ENCODE results near the gene AFAP1.
A peak's percentile ranks its signal among the peaks of the same experiment; 100 is the strongest.

Gene AFAP1

DNA sequence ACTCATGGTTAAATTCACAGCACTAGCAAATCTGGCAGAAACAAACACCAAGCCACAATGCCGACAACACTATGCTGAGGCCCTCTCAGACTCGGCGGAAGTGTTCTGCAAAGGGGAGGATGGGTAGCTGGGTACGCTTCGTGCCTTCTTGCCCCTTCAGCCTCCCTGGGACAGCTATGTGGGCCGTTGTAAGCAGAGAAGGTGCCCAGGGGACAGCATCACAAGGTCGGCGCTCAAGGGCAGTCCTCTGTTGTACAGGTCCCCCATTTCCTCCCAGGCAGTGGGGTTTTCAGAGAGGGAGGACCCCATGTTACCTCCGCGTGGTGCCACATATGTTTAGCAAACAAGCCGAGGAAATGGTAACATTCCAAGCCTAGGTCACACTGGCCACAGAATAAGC, 173.6 kb downstream of the AFAP1 start:
- no peak for DNase-seq

DNA sequence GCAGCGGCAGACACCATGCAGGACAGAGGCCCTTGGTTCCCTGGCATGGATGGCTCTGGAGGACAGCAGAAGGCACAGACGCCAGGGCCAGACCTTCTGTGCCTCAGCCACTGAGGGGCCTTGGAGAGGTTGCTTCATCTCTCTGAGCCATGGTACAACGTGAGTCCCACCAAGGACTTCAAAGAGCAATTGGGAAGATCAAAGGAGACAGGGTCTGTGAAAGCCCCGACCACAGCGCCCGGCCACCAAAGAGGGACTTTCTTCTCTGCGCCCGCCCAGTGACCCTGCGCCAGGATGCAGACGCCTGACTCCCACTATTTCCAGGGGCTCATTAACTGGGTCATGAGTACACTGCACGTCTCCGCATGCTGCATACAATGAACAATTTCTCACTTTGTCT, 174.0 kb downstream of the AFAP1 start:
- DNase-seq, result no peak

DNA sequence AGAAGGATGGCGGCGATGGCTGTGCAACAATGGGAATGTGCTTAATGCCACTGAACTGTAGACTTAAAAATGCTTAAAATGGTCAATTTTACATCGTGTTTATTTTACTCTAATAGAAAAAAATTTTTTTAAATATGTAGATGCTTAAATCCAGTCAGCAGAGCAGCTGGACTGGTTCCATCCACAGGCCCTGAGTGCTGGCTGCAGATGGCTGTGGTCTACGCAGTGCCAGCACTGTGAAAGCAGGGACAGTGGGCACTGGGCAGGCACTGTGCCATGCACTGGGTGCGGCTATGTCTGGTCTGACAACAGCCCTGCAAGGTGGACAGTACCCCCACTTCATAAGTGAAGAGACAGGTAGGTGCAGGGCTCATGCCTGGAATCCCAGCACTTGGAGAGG, 175.2 kb downstream of the AFAP1 start:
- no peak for DNase-seq

DNA sequence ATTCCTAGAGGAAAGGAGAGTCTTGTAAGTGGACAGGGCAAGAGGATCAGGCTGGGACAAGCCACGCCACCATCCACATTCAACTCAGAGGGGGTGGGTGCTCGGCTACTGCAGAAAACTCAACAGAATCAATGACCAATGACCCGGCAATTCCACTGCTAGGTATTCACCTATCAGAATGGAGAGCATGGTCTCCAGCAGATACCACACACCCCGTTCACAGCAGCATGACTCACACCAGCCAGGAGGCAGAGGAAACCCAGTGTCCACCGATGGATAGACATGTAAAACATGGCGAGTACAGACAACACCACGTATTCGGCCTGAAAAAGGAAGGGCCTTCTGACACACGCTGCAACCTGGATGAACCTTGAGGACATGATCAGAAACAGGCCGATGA, 175.9 kb downstream of the AFAP1 start:
- DNase-seq, result no peak

DNA sequence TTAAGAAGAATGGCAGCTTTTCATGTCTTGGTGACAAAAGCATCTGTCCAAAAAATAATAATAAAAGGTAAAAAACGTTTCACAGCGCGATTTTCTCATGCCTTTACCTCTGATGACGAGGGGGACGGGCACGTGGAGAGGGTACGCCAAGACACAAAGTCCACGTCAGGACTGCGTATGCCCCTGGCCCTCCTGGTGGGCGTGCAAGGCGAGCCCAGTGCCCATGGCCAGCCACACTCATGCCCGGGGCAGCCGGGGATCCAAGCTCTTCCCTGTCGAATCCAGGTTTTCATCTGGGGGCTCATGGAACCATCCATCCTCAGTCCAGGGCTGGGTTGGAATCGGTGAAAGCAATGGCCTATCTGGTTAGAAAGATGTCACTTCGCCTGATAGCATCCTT, 176.6 kb downstream of the AFAP1 start:
- DNase-seq, result no peak

DNA sequence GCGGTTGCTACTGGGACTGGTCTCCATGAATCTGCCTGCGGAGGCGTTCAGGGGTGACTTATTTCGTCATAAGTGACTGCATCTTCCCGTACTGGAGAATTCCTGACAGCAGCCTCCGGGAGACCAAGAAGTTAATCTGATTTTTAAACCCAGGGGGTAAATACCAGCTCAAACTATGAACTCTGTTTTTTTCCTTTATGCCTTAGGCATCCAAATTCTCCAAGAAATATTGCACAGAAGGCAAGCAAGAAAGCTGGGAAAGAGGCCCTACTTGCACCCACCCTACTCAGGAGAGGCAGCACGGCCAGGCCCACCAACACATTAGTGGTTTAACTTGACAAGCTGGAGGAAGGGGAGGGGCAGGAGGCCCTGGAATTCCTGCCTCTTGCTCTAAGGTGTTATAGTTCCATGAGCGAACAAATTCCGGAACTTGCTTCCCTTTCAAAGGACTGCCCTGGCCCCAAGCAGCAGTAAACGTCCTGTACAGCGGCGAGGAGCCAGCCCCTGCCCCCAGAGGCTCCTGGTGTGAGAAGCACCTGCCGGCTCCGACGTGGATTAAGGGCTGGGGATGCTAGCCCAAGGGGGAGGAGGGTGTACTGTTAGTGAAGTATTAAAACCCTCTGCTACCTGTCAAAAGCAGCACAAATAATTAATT, 177.2 kb downstream of the AFAP1 start:
- no peak for DNase-seq

DNA sequence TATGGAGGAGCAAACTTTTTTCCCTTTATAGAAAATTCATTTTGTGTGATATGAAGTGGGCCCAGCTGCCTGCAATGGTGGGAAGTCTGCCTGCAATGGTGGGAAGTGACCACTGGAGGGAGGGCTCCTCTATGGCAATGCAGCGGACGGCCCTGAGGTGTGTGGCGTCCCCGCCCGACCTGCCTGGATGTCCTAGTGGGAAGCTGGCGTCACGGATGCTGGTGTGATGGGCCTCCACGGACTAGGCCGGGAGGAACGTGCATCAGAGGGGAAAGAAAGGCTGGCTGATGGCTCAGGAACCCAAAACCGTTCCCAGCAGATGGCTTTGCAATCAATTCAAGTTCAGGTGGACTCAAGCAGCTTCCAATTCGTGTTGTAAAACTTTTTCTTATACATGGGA, 177.9 kb downstream of the AFAP1 start:
- DNase-seq, result peak; percentile 74

DNA sequence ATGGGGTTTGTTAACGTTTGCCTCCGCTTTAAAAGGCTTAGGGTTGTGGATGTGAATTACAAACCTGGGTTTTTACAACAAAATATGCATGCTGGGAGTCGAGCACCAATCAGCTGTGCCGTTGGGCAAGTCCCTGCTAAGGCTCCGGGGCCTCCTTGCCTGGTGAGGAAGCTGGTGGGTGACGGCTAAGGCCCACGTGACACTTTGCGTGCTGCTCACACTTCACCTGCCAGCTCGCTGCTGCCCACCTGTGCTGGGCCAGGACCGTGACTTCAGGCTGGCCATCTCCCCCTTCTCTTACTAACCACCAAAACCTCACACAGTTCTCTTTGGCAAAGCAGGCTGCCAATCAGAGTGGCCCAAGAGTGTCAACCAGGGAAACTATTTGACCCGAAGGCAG, 178.3 kb downstream of the AFAP1 start:
- DNase-seq, result no peak

DNA sequence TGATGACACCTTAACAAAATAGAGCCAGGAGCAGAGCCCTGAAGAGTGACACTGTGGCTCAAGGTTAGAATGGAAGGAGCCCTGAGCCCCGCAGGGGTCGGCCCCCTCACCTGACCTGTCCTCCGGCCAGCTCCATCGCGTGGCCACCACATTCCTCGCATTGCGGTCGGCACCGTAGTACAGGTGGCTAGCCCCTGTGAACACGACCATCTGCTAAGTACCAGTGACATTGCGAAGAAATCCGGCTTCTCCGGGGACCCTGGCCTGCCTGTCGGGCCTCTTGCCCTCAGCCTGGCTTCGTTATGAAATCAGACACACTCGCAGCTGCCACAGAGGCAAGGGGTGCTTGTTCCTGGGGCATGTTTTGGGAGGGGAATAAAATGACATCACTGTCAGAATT, 179.0 kb downstream of the AFAP1 start:
- DNase-seq, result no peak

DNA sequence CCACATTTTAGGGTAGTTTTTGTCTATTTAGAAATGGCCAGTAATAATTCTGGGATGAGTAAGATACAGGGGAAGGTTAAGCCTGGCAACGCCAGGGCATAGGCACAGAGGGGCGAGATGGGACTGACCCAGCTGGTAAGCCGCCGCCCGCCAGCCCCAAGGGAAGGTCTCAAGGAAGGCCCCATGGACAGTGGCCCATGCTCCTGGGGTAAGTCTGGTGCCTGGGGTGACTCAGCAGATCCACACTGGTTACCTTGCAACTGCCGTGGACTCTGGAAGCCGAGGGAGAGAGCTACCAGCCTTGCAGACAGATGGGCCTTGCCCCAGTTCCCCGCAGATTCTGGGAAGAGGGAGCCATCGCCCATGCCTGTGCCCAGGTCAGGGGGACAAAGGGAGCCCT, 179.4 kb downstream of the AFAP1 start:
- DNase-seq, result no peak

DNA sequence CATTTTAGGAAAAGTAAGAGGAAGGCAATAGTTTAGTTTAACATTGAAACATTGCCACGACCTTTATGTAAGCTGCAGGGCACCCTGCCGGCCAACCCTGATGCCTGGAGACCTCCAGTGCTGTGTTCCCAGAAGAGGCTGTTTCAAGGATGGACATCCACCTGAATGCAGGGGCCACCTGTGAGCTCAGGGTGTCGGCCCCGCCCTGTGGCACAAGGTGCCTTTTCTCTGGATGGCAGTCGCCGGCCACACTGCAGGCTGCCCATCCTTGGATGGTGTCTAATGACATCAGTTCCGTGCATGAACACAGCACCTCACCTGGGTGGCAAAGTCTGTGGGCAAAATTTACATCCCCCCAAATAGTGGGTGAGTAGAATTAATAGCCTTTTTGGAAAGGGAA, 180.0 kb downstream of the AFAP1 start:
- DNase-seq, result no peak

DNA sequence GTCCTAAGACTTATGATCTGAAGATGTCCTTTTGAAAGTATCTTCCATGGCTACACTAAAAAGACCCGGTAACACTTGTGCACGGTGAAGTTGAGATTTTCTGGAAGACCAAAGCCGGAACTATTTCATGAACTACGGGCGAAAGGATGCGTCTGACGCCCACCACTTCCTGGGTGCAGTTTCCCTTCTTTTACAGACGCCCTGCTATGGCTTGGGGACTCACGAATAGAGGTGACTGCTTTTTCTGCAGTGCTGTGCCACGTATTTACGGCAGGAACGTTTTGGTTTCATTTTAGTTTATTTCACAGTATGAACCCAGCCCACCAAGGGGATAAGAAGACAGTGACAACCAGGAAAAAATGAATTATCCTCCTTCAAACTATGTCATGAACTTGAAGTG, 180.4 kb downstream of the AFAP1 start:
- peak; percentile 79 for DNase-seq

DNA sequence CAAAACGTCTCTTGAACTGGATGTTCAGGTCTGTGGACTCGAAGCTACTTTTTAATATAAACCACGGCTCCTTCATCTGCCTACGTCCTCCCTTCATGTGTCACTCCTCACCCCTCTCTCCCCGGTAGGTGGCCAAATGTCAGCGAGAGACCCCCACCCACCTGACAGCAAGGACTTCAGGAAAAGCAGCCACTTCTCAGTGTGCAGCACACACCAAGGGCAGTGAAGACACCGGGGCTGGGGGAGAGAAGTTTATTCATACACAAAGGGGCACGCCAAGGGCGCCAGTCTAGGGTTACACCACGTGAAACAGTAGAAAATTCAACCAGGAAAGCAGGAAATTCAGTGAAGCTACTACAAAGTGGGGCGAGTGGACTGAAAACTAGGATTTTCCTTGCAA, 181.2 kb downstream of the AFAP1 start:
- no peak for DNase-seq

DNA sequence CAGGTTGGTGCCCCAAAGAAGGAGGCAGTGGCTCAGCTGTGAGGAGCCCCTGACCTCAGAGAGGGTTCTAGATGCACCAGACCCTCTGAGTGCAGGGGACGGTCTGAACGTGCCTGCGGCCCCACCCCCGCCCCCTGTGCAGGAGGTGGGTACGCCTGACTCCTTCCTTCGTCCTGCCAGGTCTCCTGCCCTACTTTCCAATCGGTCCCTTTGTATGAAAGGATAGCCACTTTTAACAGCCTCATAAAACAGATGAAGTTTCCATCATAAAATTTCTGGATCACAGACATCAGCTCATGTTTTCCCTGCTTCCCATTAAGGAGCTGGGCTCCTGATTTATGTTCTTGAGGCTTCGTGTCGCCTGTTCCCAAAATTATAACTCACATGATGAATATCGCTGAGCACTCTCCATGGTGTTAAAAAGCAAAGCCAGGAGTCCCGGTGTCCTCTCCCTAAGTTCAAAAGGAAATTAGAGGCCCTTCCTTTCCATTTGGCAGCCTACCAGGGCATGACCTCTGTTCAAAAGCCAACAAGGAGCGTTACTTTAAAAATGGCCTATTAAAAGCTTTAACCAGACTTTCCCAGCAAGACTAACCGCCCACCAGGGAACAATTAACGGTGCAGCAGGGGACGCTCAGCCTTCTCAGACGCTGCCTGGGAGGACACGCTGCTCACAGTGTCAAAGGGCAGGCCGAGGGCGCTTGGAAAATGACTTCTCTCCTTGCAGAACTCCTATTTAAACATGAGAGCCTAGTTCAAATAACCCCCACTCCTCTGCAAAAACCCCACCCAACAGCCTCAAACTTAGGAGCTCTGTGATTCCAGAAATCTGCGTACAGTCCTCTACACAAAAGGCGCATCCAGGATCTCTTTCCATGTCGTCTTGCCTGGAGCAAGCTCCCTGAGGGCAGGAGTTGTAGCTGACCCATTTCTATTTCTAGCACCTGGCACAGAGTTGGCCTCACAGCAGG, 181.9 kb downstream of the AFAP1 start:
- no peak for DNase-seq

DNA sequence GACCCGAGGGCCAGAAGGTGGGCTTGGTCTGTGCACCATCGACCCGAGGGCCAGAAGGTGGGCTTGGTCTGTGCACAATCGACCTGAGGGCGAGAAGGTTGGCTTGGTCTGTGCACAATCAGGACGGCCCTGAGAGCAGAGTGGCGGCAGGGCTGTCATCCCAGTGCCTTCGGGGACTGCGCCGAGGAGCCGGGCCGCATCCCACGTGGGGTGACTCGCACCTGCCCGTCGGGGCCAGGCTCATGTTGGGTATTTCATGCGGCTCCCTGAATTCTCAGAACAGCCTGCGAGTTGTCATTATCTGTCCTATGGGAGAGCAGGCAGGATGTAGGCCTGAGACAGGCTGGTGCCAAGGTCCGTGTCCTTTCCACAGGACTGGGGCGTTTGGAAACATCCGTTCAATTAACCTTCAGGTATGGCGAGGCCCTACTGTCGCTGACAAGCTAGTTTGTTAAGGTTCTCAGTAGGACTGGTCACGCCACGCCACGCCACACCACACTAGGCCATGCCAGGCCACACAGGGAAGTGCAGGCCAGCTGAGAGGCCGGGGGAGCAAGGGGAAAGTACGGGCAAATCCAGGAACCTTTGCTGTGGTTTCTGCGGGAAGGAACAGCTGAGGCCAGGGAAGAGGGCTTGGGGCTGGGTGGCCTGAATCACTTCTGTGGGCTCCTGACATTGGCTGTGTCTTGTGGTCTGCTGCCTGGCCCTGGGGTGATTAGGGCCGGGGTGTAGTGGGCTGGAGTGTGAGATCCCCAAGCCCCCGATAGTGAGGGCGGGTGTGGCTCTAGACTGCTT, 182.9 kb downstream of the AFAP1 start:
- DNase-seq, result no peak

DNA sequence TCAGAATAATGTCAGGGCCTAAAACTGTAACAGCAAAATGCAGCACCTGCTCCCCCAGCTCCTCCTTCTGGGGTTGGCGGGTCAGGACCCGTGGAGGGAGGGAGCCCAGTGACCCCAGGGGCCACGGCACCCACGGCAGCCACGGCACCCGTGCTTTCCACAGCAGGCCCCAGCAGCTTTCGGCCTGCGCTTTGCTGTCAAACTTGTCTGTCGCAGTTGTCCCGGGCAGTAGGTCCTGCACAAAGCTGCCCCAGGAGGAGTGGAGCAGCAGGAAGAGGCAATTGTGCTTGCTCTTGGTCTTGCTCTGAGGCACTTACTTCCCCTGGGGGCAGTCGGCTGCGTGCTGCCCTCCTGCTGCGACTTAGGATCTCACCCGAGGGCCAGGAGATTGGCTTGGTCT, 183.6 kb downstream of the AFAP1 start:
- DNase-seq, result no peak

DNA sequence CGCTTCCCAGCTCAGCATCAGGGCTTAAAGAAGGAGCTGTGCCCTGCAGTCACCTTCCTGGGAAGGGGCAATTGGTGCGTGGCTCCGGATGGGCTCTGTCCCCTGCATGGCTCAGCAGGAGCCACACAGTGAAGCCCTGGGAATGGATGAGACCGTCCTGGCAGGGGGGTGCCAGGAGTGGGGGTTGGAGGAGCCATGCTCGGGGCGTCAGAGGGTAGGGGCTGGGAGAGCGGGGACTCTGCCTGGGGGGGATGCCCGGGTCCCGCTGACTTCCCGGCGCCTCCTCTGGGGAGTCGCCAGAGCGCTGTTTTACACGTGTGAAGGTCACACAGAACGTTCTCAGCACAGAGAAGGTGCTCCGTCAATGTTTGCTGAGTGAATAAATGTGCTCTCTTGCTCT, 184.1 kb downstream of the AFAP1 start:
- DNase-seq, result no peak

DNA sequence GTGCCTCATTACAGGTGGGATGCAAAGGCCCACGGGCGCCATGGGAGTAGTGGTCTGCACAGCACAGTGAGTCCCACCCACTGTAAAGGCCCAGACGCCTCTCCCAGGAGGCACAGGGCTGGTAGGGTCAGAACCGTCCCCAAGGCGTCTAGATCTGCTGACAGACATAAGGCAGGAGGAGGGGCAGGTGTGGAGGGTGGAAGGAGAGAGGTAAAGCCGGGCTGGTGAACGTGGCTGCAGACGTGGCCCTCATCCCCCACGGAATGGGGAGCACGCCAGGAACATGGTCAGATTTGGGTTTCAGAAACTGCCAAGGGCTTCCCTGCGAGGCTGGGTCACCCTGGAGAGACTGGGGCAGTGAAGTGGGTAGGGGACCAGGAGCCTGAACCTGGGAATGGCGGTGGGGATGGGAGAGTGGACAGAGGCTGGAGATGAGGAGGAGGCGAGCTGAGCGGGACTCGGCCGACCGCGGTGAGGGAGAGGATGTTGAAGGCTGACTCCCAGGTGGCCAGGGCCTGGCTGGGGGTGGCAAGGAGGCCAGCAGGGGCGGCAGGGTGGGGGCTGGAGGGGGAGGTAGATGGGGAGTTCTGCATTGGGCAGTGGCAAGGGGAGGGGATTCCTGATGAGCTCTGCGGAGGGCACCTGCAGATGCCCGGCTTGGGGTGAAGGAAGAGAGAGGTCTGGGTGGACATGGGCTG, 184.9 kb downstream of the AFAP1 start:
- DNase-seq, result no peak

DNA sequence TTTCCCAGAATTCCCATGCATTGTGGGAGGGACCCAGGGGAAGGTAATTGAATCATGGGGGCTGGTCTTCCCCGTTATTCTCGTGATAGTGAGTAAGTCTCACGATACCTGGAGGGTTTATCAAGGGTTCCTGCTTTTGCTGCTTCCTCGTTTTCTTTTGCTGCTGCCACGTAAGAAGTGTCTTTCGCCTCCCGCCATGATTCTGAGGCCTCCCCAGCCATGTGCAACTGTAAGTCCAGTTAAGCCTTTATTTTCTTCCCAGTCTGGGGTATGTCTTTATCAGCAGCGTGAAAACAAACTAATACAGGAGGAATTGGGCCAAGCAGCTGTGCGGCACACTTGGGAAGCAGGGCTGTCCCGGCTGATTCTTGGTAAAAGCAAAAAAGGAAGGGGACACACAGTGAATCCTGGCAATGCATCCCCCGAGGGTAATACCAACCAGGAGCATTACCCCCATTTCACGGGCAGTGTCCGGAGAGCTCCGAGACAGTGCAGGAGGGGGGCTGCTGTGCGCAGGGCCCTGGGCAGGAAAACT, 185.7 kb downstream of the AFAP1 start:
- no peak for DNase-seq

DNA sequence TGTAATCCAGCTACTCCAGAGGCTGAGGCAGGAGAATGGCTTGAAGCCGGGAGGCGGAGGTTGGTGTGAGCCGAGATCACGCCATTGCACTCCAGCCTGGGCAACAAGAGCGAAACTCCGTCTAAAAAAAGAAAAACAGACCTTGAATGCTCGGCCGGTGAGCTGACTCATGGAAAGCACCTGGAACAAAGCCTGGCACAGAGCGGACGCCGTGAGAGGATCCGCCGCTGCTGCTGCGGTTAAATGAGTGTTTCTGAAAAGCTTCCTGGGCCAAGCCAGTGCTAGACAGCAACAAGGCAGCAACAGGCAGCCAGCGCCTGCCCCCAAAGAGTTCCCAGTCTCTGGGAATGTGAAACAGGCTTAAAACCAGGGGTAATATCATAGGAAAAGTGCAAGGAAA, 186.4 kb downstream of the AFAP1 start:
- no peak for DNase-seq

DNA sequence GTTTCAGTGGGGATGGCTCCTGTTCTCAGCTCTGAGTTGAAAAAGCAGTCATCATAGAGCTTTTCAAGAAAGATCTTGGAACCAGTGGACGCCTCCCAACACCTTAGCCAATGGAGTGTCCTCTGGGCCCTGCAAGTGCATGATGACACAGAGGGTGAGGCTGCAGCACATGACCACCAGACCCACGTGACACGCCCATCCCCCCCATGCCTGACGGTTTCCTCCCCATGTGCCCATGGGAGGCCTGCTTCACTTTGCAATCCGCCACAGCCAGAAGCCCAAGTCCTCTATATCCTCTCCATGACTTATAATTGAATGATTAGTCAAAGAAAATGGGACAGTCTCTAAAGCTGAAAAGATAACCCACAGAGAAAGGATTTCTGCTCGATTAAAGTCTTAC, 187.0 kb downstream of the AFAP1 start:
- DNase-seq, result no peak

DNA sequence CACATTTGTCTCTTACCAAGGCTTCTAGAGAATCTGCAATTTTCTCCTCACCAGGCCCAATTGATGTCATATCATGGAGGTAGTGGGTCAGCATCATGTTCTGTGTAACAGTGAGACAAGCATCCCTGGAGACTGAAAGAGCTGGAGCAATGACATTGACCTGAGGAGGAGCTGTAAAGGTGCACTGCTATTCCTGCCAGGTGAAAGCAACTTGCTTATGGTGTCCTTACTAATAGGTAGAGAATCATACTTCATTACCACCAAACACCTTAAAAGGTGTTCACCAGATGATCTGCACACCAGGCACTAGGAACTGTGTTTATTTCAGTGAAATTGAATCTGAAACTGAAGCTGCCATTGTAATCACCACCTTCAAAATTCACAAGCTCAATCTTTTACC, 188.7 kb downstream of the AFAP1 start:
- DNase-seq, result no peak

DNA sequence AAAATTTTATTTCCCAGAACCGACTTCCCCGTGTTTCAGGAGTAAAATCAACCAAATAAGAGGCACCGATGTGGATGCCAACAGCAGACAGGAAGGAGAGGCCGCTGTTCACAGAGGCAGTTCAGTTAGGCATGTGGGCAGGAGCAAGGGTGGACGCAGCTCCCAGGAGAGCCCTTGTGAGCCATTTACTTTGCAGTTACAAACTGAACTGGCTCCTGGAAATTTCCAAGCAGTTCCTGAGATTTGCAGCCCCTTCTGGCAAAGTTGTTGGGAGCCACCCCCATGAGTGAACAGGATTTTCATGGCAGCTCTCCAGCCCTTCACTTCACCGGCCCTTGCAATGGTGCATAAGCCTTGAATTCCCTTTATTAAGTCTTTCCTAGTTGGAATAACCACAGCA, 189.1 kb downstream of the AFAP1 start:
- no peak for DNase-seq

All from activated CD4-positive, alpha-beta T cell treated with anti-CD3 and anti-CD28 coated beads for 48 hours (primary cell).